HEK293 (cell line): Measurements from ENCODE around the gene CCDC27.
"Not testable (repeated sequence)": the region's sequence is repeated elsewhere in the genome, so short reads cannot be mapped to it uniquely, and the experiment has no call there.

Experiments used
- SALL2 ChIP-seq: fragments of 450-650 bp; formaldehyde crosslinking; IDR thresholded peaks from 2 replicates; pipeline ENCODE4 v1.5.0; 2017; ENCODE audit warnings: missing biosample characterization, mild to moderate bottlenecking, missing genetic modification characterization, borderline replicate concordance
- ZFP3 ChIP-seq: fragments of 450-650 bp; formaldehyde crosslinking; IDR thresholded peaks from 2 replicates; pipeline ENCODE4 v1.5.1; 2016; ENCODE audit warnings: low read depth, missing biosample characterization, missing genetic modification characterization
- ZNF239 ChIP-seq: fragments of 450-650 bp; formaldehyde crosslinking; IDR thresholded peaks from 2 replicates; pipeline ENCODE4 v1.5.1; 2016; ENCODE audit warnings: missing biosample characterization, missing genetic modification characterization
- ZNF24 ChIP-seq: fragments of 450-650 bp; formaldehyde crosslinking; IDR thresholded peaks from 2 replicates; pipeline ENCODE4 v1.5.1; 2016; ENCODE audit warnings: missing biosample characterization, missing genetic modification characterization
- ZNF423 ChIP-seq: fragments of 450-650 bp; formaldehyde crosslinking; IDR thresholded peaks from 2 replicates; pipeline ENCODE4 v1.5.1; 2016; ENCODE audit warnings: missing biosample characterization, missing genetic modification characterization
- ZNF580 ChIP-seq: fragments of 450-650 bp; formaldehyde crosslinking; IDR thresholded peaks from 2 replicates; pipeline ENCODE4 v1.5.1; 2016; ENCODE audit warnings: missing biosample characterization, missing genetic modification characterization
- TF ChIP-seq, protein P1 (sequence below): fragments of 450-650 bp; formaldehyde crosslinking; IDR thresholded peaks from 2 replicates; pipeline ENCODE4 v1.5.1; 2016; ENCODE audit warnings: missing biosample characterization, missing genetic modification characterization

DNA sequence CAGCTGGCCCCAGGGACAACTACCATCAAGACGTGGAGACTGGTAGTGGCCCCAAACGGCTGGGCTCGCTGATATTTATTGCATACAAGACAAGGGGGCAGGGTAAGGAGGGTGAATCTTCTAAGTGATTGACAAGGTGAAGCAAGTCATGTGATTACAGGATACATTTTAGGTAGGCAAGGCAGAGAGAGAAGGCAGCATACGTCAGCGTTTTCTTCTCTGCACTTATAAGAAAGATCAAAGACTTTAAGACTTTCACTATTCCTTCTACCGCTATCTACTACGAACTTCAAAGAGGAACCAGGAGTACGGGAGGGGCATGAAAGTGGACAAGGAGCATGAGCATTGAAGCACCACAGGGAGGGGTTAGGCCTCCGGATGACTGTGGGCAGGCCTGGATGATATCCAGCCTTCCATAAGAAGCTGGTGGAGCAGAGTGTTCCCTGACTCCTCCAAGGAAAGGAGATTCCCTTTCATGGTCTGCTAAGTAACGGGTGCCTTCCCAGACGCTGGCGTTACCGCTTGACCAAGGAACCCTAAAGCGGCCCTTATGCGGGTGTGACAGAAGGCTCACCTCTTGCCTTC lies 3.8 kb upstream of the CCDC27 start:
- TF ChIP-seq, protein P1, sequence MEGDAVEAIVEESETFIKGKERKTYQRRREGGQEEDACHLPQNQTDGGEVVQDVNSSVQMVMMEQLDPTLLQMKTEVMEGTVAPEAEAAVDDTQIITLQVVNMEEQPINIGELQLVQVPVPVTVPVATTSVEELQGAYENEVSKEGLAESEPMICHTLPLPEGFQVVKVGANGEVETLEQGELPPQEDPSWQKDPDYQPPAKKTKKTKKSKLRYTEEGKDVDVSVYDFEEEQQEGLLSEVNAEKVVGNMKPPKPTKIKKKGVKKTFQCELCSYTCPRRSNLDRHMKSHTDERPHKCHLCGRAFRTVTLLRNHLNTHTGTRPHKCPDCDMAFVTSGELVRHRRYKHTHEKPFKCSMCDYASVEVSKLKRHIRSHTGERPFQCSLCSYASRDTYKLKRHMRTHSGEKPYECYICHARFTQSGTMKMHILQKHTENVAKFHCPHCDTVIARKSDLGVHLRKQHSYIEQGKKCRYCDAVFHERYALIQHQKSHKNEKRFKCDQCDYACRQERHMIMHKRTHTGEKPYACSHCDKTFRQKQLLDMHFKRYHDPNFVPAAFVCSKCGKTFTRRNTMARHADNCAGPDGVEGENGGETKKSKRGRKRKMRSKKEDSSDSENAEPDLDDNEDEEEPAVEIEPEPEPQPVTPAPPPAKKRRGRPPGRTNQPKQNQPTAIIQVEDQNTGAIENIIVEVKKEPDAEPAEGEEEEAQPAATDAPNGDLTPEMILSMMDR (tag by site-specific recombination), result not testable (repeated sequence)
- not testable (repeated sequence) for TF ChIP-seq ZNF580 (tag by site-specific recombination); ZNF423 (tag by site-specific recombination); ZNF239; SALL2; ZNF24 (tag by site-specific recombination); ZFP3 (tag by site-specific recombination)
